Measurements from ENCODE around the gene TBX20.

GRCh38 chr7:35258125-35258867 lies 4.4 kb upstream of the TBX20 start:
- TF ChIP-seq PATZ1 (CRISPR knock-in tag; IDR thresholded peaks at IDR 0.05; ENCODE audit: borderline replicate concordance) (no peak), CSDC2 (CRISPR knock-in tag; IDR thresholded peaks at IDR 0.05) (no peak), ZNF70 (CRISPR knock-in tag; IDR thresholded peaks at IDR 0.05) (no peak), ARNTL (CRISPR knock-in tag; IDR thresholded peaks at IDR 0.05; ENCODE audit: borderline replicate concordance, low read depth) (no peak), RARB (CRISPR knock-in tag; IDR thresholded peaks at IDR 0.05) (no peak), POU6F1 (CRISPR knock-in tag; IDR thresholded peaks at IDR 0.05; ENCODE audit: borderline replicate concordance, low read depth) (no peak), SNAI2 (CRISPR knock-in tag; IDR thresholded peaks at IDR 0.05) (no peak)
